GM12878 (cell line): ENCODE results near the gene ADCYAP1R1. TPM values are rescaled to one million over a fixed set of nuclear protein-coding genes. Genes with fewer than 3 reads are reported as not detected.

Source experiments
- ATAC-seq: fragments of 200-7000 bp; cut with Tn5 transposase; 3 replicates; pipeline ENCODE4 v1.9.1; 2020; ENCODE audit warnings: mild to moderate bottlenecking, moderate library complexity
- BruUV-seq: library from RNA; stranded (reverse); fragments of 400-500 nt; replicated peaks from 2 replicates; lab custom pipeline; 2021; lab: Mats Ljungman, UMichigan
- CTCF ChIA-PET: fragments of 300-600 bp; sonication (Branson Sonifier 250); formaldehyde crosslinking; extraction: SDS; loops from one replicate; lab custom pipeline; 2021; ENCODE audit warnings: inconsistent platforms; lab: Yijun Ruan, JAX
- POLR2A ChIA-PET: fragments of 350-600 bp; formaldehyde crosslinking; extraction: SDS; loops from one replicate; lab custom pipeline; 2021; ENCODE audit warnings: inconsistent platforms; lab: Charles Lee
- RAD21 ChIA-PET: fragments of 300-600 bp; sonication (Branson Sonifier 250); formaldehyde crosslinking; loops from one replicate; lab custom pipeline; 2023; ENCODE audit warnings: antibody characterized with exemption; ENCODE audit not compliant: unreplicated experiment; lab: Charles Lee
- SMC1A ChIA-PET: fragments of 300-600 bp; sonication (Branson Sonifier 250); formaldehyde crosslinking; loops from one replicate; lab custom pipeline; 2023; ENCODE audit not compliant: unreplicated experiment, uncharacterized antibody; lab: Charles Lee
- DNase-seq: peaks from one replicate; pipeline ENCODE4 v3.0.0-alpha.2; 2011; ENCODE audit warnings: low read depth, low spot score
- FAIRE-seq: peaks from 3 replicates; lab custom pipeline; 2011; peaks lifted over from hg19 to GRCh38; lab: Jason Lieb, UNC
- H2AFZ ChIP-seq: 2 replicates; pipeline ENCODE4 v1.6.0; 2011; ENCODE audit warnings: low read depth, low read length, control low read depth; ENCODE audit not compliant: control insufficient read depth
- H3K27ac ChIP-seq: 2 replicates; pipeline ENCODE4 v1.5.1; 2011; ENCODE audit warnings: control low read depth; ENCODE audit not compliant: control insufficient read depth, insufficient read depth
- H3K27me3 ChIP-seq, 2 experiments: replicated peaks in 1 of 2; 2 replicates each; pipeline versions ENCODE4 v1.6.0 to v1.6.1; 2011; ENCODE audit warnings: low read length in 1 of 2; ENCODE audit not compliant: control insufficient read depth in 2 of 2, insufficient read depth in 2 of 2
- H3K36me3 ChIP-seq, 2 experiments: 2 replicates each; pipeline ENCODE4 v1.5.1; 2011; ENCODE audit warnings: low read length in 1 of 2; ENCODE audit not compliant: control insufficient read depth in 2 of 2, insufficient read depth in 2 of 2
- H3K4me1 ChIP-seq: 2 replicates; pipeline ENCODE4 v1.6.1; 2011; ENCODE audit warnings: mild to moderate bottlenecking, low read length, moderate library complexity, mixed read lengths; ENCODE audit not compliant: control insufficient read depth, insufficient read depth
- H3K4me2 ChIP-seq: 2 replicates; pipeline ENCODE4 v1.6.0; 2011; ENCODE audit warnings: control low read depth; ENCODE audit not compliant: control insufficient read depth, insufficient read depth
- H3K4me3 ChIP-seq: fragments of 200-600 bp; sonication (generic); 2 replicates; pipeline ENCODE4 v1.5.1; 2016
- H3K79me2 ChIP-seq: 2 replicates; pipeline ENCODE4 v1.6.0; 2011; ENCODE audit warnings: low read length; ENCODE audit not compliant: control insufficient read depth, insufficient read depth
- H3K9ac ChIP-seq: 2 replicates; pipeline ENCODE4 v1.8.0; 2011; ENCODE audit warnings: low read length, control low read depth, mixed read lengths; ENCODE audit not compliant: control insufficient read depth, insufficient read depth
- H3K9me3 ChIP-seq: replicated peaks from 3 replicates; pipeline ENCODE4 v1.5.1; 2011; ENCODE audit warnings: mild to moderate bottlenecking, low read length; ENCODE audit not compliant: control insufficient read depth, insufficient read depth
- H4K20me1 ChIP-seq: 2 replicates; pipeline ENCODE4 v1.6.0; 2011; ENCODE audit not compliant: control insufficient read depth, insufficient read depth
- BCL3 ChIP-seq: IDR thresholded peaks from 2 replicates; pipeline ENCODE4 v1.6.1; 2011; ENCODE audit warnings: borderline replicate concordance, low read depth, mild to moderate bottlenecking, moderate library complexity, low read length; ENCODE audit not compliant: insufficient read depth, poor library complexity, severe bottlenecking
- BHLHE40 ChIP-seq, 2 experiments: fragments of 450-650 bp in 1 of 2; IDR thresholded peaks; 2 replicates each; pipeline ENCODE4 v1.6.1; 2011 to 2017; ENCODE audit warnings: low read depth in 2 of 2, borderline replicate concordance in 1 of 2, improper control_type of control experiment in 1 of 2, low read length in 1 of 2, mild to moderate bottlenecking in 1 of 2
- EGR1 ChIP-seq, 2 experiments: IDR thresholded peaks; 1 replicate in 1 of 2; 2 replicates in 1 of 2; pipeline ENCODE4 v1.6.1; 2011 to 2012; ENCODE audit warnings: low read depth in 2 of 2, low read length in 2 of 2, borderline replicate concordance in 1 of 2, mild to moderate bottlenecking in 1 of 2, moderate library complexity in 1 of 2
- EP300 ChIP-seq, 2 experiments: fragments of 150-350 bp in 1 of 2; IDR thresholded peaks; 2 replicates each; pipeline ENCODE4 v1.6.1; 2011 to 2012; ENCODE audit warnings: low read depth in 2 of 2, low read length in 2 of 2, borderline replicate concordance in 1 of 2, improper control_type of control experiment in 1 of 2, inconsistent platforms in 1 of 2; ENCODE audit not compliant: control insufficient read depth in 1 of 2
- FOXK2 ChIP-seq: fragments of 450-650 bp; IDR thresholded peaks from 2 replicates; pipeline ENCODE4 v1.6.1; 2017; ENCODE audit warnings: mild to moderate bottlenecking, moderate library complexity
- IKZF2 ChIP-seq, 2 experiments: fragments of 450-650 bp; IDR thresholded peaks; 2 replicates each; pipeline ENCODE4 v1.6.1; 2017; ENCODE audit warnings: mild to moderate bottlenecking in 2 of 2, moderate library complexity in 2 of 2
- LARP7 ChIP-seq: fragments of 450-650 bp; IDR thresholded peaks from 2 replicates; pipeline ENCODE4 v1.6.1; 2017; ENCODE audit warnings: mild to moderate bottlenecking
- MTA2 ChIP-seq: fragments of 450-650 bp; IDR thresholded peaks from 2 replicates; pipeline ENCODE4 v1.6.1; 2016; ENCODE audit warnings: low read depth, mild to moderate bottlenecking, moderate library complexity
- PBX3 ChIP-seq: IDR thresholded peaks from 2 replicates; pipeline ENCODE4 v1.6.1; 2011; ENCODE audit warnings: mild to moderate bottlenecking, low read depth, low read length, moderate library complexity; ENCODE audit not compliant: insufficient replicate concordance
- RUNX3 ChIP-seq: IDR thresholded peaks from 2 replicates; pipeline ENCODE4 v1.6.1; 2012; ENCODE audit warnings: low read length, inconsistent platforms
- SUZ12 ChIP-seq: fragments of 200-600 bp; sonication (generic); IDR thresholded peaks from one replicate; pipeline ENCODE4 v1.6.1; 2018; ENCODE audit warnings: antibody characterized with exemption, mild to moderate bottlenecking; ENCODE audit not compliant: unreplicated experiment
- TCF12 ChIP-seq: IDR thresholded peaks from 2 replicates; pipeline ENCODE4 v1.6.1; 2011; ENCODE audit warnings: low read depth, mild to moderate bottlenecking, low read length
- ZBTB11 ChIP-seq: fragments of 450-650 bp; formaldehyde crosslinking; IDR thresholded peaks from 2 replicates; pipeline ENCODE4 v1.5.0; 2022; ENCODE audit warnings: mild to moderate bottlenecking, missing genetic modification characterization
- ZBTB4 ChIP-seq: fragments of 450-650 bp; formaldehyde crosslinking; IDR thresholded peaks from 2 replicates; pipeline ENCODE4 v1.4.0; 2022; ENCODE audit warnings: mild to moderate bottlenecking, moderate library complexity
- WGBS: methylation state at CpG from one replicate; pipeline ENCODE4 v1.1.6; 2016; ENCODE audit warnings: low lambda C conversion rate; ENCODE audit not compliant: insufficient replicate concordance, insufficient coverage; ENCODE audit errors: missing lambda C conversion rate; 5-methylcytosine and 5-hydroxymethylcytosine counted together
- in situ Hi-C: fragments of 300-500 bp; cut with MboI; formaldehyde crosslinking; loops from 9 replicates; pipeline ENCODE4 v1.14.3; 2018; ENCODE audit warnings: mixed read lengths
- intact Hi-C: fragments of 100-400 bp; cut with micrococcal nuclease; formaldehyde crosslinking; loops from one replicate; pipeline ENCODE4 v1.14.2; 2022; ENCODE audit not compliant: unreplicated experiment
- polyA plus RNA-seq, 11 experiments: library from polyadenylated mRNA; depleted of rRNA in 4 of 11; unstranded in 6 of 11; stranded (reverse) in 5 of 11; fragments of >200 nt; fragmentation: Nextera tagmentation in 4 of 11; fragmentation: Illumina TruSeq in 1 of 11; extraction: Ambion mirVana in 4 of 11; extraction: Trizol in 1 of 11; gene quantifications; 1 replicate in 1 of 11; 2 replicates in 10 of 11; pipeline versions ENCODE4 v1.2.1 to v1.2.3, GENCODE V29; 2011 to 2016; ENCODE audit warnings: inconsistent platforms in 2 of 11, missing spikeins in 2 of 11, low read depth in 1 of 11
- total RNA-seq, 4 experiments: library from RNA; depleted of rRNA in 3 of 4; stranded (reverse); fragments of >200 nt in 3 of 4; fragmentation: Illumina TruSeq in 1 of 4; extraction: Trizol in 1 of 4; gene quantifications; 2 replicates each; pipeline versions ENCODE4 v1.2.1 to v1.2.3, GENCODE V29; 2013 to 2021

Gene ADCYAP1R1
- total and polyA plus RNA-seq, 10 of the 15 experiments (the other 5 are each of a cell fraction or from before 2014, with no cell fraction given) = not detected

- ChIA-PET RAD21 (no interaction called here), POLR2A (no interaction called here), CTCF (no interaction called here), SMC1A (no interaction called here)
- H3K4me1 ChIP-seq = no peaks in the 10 kb centered on the region; the same call in 1 of the 2 replicates
- peak; percentile 11 for DNase-seq
- 12% methylated on average over 5 of the region's 5 CpGs for WGBS
- no peaks in the 10 kb centered on the region for H3K36me3 ChIP-seq
- H3K4me2 ChIP-seq = no peak overlapping the region
- no peak overlapping the region for H2AFZ ChIP-seq
- no TSS peak for BruUV-seq
- FAIRE-seq = no peak
- intact Hi-C loops (no loop called here), in situ Hi-C loops (no loop called here)
- peak; percentile 58 for ATAC-seq
- H3K27me3 ChIP-seq = no peaks in the 10 kb centered on the region
- H3K27ac ChIP-seq = no peak overlapping the region
- H4K20me1 ChIP-seq = no peaks in the 10 kb centered on the region
- no peak overlapping the region for H3K4me3 ChIP-seq
- no peaks in the 10 kb centered on the region for H3K79me2 ChIP-seq
- H3K9ac ChIP-seq = no peak overlapping the region
- H3K9me3 ChIP-seq = peaks cover 3% of the 10 kb centered on the region; the same call in 1 of the 3 replicates
- TF ChIP-seq SUZ12 = no peak
- 0 out of 2 replicates have a peak, but pooled peaks have one; percentile 13 for TF ChIP-seq TCF12
- TF ChIP-seq RUNX3 = peak; percentile 74
- no peak for TF ChIP-seq ZBTB4 (CRISPR knock-in tag)
- TF ChIP-seq EP300 (IDR thresholded peaks at IDR 0.05; ENCODE audit: borderline replicate concordance in 1 of 2, control insufficient read depth in 1 of 2, low read depth in 2 of 2, low read length in 2 of 2) = no peak
- no peak for TF ChIP-seq BHLHE40 (IDR thresholded peaks at IDR 0.05; ENCODE audit: borderline replicate concordance in 1 of 2, low read depth in 2 of 2, low read length in 1 of 2)
- no peak for TF ChIP-seq LARP7
- TF ChIP-seq BCL3 = no peak
- no peak for TF ChIP-seq ZBTB11 (CRISPR knock-in tag)
- 0 out of 2 replicates have a peak, but pooled peaks have one; percentile 22 for TF ChIP-seq MTA2
- TF ChIP-seq PBX3 = no peak
- TF ChIP-seq IKZF2 (IDR thresholded peaks at IDR 0.05) = peak in 1 of 2 experiments; percentile 18; a peak in 1 of 4 replicates
- TF ChIP-seq FOXK2 = no peak
- no peak for TF ChIP-seq EGR1 (IDR thresholded peaks at IDR 0.05; ENCODE audit: borderline replicate concordance in 1 of 2, low read depth in 2 of 2, low read length in 2 of 2)
Measured at GRCh38 chr7:31023877-31024276, 28.2 kb upstream of the ADCYAP1R1 start.
